HTERT RPE-1 (cell line): ENCODE results near the gene FBXO15.

ENCODE experiments used
- in situ Hi-C: fragments of 300-500 bp; cut with MboI; formaldehyde crosslinking; loops from 4 replicates; pipeline ENCODE4 v1.14.3; 2020; ENCODE audit warnings: low sequenced_read_pairs

Gene FBXO15

DNA sequence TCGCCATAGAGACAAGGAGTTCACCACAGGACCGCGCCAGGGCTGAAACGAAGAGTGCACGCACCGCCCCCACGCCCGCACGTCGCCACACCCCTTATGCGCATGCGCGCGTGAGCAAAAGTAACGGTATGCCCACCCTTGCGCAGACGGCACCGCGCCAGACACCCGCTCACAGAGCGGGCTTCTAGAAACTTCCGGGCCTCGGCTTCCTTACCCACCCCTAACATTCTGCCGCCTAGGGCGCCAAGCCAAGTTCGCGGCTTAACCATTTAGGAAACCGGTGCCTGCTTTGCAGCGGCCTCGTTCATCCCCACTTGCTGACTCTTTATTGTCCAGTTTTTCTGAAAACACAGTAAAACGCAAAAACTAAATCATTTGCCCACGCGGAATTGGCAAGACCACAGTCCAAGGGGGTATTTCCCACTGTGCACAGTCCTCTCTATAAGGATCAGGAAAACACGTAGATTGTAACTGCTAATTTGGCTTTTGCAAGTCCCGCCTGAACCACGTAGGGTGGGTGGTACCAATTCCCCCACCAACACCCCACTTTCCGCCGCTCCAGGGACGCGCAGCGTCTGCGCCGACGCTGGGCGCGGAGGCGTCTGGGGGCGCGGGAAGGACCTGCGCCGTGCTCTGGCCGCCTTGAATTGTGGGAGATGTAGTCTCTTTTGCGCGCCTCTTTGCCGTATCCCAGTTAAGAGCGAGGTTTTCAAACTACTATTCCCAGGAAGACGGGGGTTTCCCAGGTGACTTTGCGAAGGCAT is at the start of gene FBXO15, which contains the start of gene TIMM21:
Gene FBXO15 (minus strand): TSS at position 56 of the 764 bp plus-strand sequence. CDS start 49 bp downstream, at position 7.
Gene TIMM21 (plus strand): TSS at position 745 of the 764 bp plus-strand sequence. CDS start 286 bp downstream, outside the sequence.
- in situ Hi-C loops = no loop called here

GRCh38 chr18:74196220-74197119 is 48.8 kb upstream of the FBXO15 start:
- in situ Hi-C loops = no loop called here

GRCh38 chr18:74194691-74195090 is 47.1 kb upstream of the FBXO15 start:
- in situ Hi-C loops = no loop called here

GRCh38 chr18:74191577-74191976 is 43.9 kb upstream of the FBXO15 start:
- in situ Hi-C loops = no loop called here

GRCh38 chr18:74190086-74190485 is 42.5 kb upstream of the FBXO15 start:
- in situ Hi-C loops = no loop called here

DNA sequence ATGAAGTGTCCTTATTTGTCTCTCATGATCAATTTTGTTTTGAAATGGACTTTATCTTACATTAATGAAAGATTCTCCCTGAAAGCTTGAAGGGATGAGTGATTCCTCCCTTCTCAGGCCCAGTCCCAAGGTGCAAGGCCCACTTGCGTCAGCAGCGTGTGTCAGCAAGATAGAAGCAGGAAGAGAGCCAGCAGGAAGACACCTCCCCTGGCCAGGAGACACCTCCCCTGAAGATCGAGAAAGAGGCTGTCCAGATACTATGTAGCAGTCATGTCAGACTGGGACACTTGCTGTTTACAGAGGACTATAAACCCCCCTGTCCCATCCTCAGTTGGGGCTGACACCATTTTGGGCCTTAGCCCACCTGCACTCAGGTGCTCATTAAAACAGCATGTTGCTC is 39.0 kb upstream of the FBXO15 start:
- in situ Hi-C loops = no loop called here

GRCh38 chr18:74185860-74186259 is 38.2 kb upstream of the FBXO15 start:
- in situ Hi-C loops = no loop called here

DNA sequence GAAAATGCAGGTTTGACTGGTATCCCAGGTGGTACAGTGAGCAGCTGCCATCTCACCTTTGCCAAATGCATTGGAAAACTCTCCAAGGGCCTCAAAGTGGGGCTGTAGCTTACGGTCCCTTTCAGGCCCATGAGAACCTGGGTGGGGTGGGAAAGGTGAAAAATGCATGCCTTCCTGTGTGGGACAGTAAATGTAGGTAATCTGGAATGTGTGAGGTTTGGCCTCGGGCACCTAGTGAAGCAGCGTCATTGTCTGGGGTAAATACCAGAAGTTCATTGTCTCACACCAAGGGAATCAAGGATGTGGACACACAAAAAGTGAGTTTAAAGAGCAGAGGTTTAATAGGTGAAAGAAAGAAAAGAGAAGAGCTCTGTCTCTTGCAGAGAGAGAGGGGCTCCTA is 37.2 kb upstream of the FBXO15 start:
- in situ Hi-C loops = no loop called here

GRCh38 chr18:74183130-74183529 is 35.5 kb upstream of the FBXO15 start:
- in situ Hi-C loops = no loop called here

- in situ Hi-C loops = no loop called here
Measured at GRCh38 chr18:74182335-74182734, 34.7 kb upstream of the FBXO15 start.

DNA sequence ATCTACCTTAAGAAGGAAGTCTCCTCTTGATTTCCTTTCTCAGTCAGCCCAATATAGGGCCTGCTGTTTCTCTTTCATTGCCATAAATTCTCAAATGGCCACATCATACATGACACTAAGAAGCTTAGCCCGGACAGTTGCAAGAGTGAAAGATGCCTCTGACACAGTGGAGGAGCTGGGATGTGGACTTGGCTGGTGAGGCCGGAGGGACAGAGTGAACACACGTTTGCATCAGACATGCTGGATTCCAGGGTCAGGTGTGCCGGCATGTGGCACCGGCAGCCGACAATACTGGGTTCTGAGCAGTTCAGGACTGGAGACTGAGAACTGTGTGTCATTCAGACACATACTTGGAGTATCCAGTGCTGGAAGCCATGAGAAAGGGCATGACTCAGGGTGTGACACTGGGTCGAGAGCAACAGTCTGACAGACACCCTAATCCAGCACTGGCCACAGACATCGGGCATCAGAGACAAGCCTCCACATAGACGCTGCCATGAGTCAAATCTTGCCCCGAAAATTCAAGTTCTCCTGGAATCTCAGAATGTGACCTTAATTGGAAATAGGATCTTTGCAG is 32.1 kb upstream of the FBXO15 start:
- in situ Hi-C loops = no loop called here

DNA sequence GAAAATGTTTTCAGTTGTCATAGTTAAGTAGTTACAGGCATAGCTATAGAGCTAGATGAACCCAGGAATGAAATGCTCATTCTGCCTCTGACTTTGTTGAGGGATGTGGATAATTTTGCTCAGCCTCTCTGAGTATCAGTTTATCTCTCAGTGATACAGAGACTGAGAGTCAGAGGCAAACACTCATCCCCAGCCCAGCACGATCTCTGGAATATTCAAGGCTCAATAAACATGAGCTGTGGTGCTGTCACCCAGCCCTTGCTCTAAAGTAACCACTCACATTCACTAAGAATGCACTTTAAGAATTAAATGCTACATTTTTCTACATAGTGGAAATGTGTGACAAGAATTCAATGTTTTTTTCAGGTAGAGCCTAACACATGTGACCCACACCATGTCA is 31.2 kb upstream of the FBXO15 start:
- in situ Hi-C loops = no loop called here

- in situ Hi-C loops = no loop called here
Measured at GRCh38 chr18:74175658-74176057, 28.0 kb upstream of the FBXO15 start.

DNA sequence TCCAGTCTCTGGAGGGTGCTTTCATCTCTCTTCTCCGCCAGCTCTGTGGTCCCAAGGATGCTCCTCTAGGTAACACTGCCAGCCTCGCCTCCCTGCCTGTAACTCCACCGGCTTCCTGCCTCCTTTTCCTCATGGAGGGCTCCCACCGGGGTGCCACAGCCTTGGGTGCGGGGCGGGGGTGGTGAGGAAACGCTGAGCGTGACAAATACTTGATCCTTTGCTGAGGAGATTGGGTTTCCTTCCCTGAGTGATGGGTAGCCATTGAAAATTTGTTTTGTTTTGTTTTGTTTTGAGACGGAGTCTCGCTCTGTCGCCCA is 25.8 kb upstream of the FBXO15 start:
- in situ Hi-C loops = no loop called here

- in situ Hi-C loops = no loop called here
Measured at GRCh38 chr18:74172697-74173433, 25.2 kb upstream of the FBXO15 start.

DNA sequence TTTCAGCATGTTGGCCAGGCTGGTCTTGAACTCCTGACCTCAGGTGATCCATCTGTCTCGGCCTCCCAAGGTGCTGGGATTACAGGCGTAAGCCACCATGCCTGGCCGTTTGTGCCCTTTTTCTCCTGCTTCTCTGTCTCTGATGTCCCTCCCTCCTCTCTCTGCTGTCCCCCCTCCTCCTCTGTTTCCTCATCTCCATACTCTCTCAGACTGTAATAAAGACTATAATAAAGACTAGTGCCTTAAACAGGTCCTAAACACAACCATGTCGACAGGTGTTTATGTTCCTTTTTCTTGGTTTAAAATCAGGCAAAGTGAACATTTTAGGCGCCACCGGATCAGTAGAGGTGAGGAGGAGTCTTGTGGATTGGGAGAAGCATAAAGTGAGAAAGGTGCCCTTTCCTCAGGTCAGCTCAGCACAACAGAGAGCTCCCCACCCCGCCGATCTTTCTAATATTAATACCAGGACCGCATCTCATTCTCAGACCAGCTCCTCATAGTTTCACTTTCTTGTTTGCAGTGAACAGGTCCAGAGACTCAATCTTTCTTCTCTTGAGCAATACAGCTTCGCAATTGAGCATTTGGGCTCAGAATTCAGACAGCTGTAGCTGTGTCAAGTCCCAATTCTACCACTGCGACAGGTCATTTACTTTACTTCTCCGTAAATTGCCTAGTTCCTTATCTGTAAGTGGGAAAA is 24.4 kb upstream of the FBXO15 start:
- in situ Hi-C loops = no loop called here

DNA sequence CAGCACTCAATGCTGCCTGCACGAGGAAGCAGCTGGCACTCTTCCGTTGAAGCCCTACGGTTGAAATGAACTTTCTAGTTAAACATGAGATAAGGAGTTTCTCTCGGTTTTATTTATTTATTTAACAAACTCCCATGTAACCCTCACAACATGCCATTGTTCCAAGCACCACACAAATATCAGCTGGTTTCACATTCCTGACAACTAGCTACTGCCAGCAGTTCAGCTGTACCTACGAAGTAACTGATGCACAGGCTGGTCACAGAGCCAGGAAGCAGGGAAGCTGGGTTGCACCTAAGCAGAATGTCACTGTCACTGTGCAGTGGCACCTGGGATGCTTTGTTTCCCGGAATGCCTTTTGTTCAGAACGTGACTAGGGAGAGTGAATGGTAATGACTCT is 18.8 kb upstream of the FBXO15 start:
- in situ Hi-C loops = no loop called here

DNA sequence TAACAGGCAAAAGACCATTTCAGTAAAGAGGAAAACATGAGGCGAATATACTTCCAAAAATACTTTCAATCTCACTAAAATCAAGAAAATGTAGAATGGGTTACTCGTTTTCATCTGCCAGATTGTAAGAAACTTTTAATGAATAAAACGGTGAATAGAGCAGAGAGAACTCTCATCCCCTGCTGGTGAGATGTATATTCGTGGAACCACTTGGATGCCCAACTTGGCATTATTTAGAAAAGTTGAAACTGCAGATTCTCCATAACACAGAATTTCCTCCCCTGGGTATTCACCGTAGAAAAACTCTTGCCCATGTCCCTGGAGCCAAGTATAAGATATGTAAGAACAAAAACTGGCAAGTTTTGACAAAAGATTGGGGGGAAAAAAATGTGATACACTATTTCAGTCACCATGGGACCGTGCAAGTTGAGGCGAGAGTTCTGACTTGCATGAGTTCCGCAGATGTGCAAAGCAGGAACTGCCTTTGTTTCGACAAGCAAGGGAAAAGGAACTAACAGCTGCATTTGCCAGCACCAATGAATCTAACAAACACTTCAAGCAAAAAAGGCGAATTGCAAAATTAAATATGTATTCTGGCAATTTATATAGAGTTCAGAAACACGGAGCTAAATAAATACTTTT is 15.5 kb upstream of the FBXO15 start:
- in situ Hi-C loops = no loop called here

DNA sequence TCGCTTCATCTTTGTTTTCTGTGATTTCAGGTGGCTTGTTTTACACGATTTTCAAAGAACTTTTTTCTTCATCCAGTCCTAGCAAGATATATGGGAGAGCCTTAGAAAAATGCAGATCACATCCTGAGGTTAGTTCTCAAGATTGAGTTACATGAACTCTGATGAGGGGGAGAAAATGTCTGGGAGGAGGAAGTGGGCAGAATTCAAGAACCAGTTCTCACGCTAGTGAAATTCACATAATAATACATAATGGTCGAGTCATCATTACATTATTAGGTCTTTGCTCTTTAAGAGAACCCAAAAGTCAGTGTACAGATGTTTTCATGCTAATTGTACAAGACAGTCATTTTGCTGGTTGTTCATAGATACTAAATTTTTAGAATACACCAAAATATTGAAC is 7.6 kb upstream of the FBXO15 start:
- in situ Hi-C loops = no loop called here

DNA sequence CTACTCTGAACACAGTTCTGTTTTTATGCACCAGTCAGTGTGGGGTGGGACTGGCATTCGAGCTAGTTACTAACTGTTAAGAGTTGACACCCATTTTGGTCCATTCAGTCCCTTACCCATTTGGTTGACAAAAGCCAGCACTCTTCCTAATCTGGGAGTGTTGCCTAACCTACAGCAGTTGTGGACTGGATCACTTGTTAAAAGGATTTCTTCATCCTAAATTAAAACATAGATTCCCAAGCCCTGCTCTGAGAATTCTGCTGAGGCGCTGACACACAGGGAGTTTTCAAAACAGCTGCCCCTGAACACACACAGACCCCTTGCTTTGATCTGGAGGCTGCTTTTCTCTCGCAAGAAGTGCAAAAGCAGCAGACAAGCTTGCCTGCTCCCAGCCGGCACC is 7.1 kb upstream of the FBXO15 start:
- in situ Hi-C loops = no loop called here
